ENCODE results near the gene CLMN. TPM values are rescaled to one million over a fixed set of nuclear protein-coding genes. Genes with fewer than 3 reads are reported as not detected.

The CLMN gene
- total and polyA plus RNA-seq, 2 of the 8 experiments (the other 6 are each of a cell fraction or from before 2014, with no cell fraction given), result 1.6 to 8.2 TPM

DNA sequence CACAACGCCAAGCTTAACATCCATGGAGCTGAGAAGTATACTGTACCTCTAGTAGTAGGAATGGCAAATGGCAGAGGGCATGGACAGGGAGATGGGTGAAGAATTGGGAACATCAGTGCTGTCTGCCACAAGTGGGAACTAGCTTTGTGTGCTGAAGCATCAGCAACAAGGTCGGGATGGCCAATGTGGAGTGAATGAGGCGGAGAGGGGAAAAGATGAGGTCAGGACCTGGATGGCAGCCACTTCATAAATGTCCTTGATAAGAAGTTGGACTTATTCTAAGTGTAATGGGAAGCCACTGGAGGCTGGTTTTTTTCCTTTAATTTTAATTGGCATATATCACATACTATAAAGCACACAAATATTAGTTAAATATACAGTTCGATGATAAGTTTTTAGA, 21.9 kb upstream of the CLMN start (continued):
- TF ChIP-seq CHD7 (IDR thresholded peaks at IDR 0.05; ENCODE audit: insufficient replicate concordance, low read length) (no peak), BACH1 (IDR thresholded peaks at IDR 0.05; ENCODE audit: low read length) (no peak), USF2 (IDR thresholded peaks at IDR 0.05; ENCODE audit: low read length) (no peak), RNF2 (IDR thresholded peaks at IDR 0.05; ENCODE audit: borderline replicate concordance, low read depth, low read length, missing control alignments, poor library complexity, severe bottlenecking) (no peak), NRF1 (IDR thresholded peaks at IDR 0.05; ENCODE audit: low read depth, low read length) (no peak)

All from H1 (cell line).